ENCODE measurements around the gene APBB3. TPM values are rescaled to one million over a fixed set of nuclear protein-coding genes. Genes with fewer than 3 reads are reported as not detected.

APBB3 gene
- total RNA-seq, 1 experiment from 2014 or later, result 2.8 TPM

- DNase-seq (ENCODE audit: low spot score), result no peak
These were observed 12.4 kb upstream of the APBB3 start for GRCh38 chr5:140576776-140577201.

DNA sequence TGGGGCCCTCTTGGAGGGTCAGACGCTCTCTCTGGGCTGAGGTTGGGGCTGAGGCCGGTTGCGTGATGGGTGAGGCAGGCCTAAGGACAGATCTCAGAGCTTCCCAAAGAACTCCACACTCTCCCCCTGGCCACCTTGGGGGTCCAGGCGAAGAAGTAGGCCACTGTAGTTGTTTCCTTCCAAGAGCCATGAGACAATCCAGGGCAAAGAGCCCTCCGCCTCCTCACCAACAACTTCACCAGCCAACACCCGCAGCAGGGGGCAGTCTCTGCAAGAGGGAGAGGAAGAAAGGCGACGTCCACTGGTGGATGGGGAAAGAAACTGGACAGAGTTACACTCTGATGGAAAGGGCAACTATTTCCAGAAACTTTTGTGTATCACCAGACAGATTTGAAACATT lies 10.9 kb upstream of the APBB3 start:
- no peak for DNase-seq (ENCODE audit: low spot score)

- DNase-seq (ENCODE audit: low spot score), result no peak
These were observed 9.8 kb upstream of the APBB3 start for GRCh38 chr5:140574165-140574564.

- DNase-seq (ENCODE audit: low spot score), result no peak
These were observed 9.3 kb upstream of the APBB3 start for GRCh38 chr5:140573683-140574082.

- no peak for DNase-seq (ENCODE audit: low spot score)
These were observed 6.7 kb upstream of the APBB3 start for GRCh38 chr5:140571105-140571504.

GRCh38 chr5:140570488-140570887 lies 6.1 kb upstream of the APBB3 start:
- DNase-seq (ENCODE audit: low spot score), result no peak

- DNase-seq (ENCODE audit: low spot score), result no peak
These were observed 5.7 kb upstream of the APBB3 start for GRCh38 chr5:140570058-140570457.

DNA sequence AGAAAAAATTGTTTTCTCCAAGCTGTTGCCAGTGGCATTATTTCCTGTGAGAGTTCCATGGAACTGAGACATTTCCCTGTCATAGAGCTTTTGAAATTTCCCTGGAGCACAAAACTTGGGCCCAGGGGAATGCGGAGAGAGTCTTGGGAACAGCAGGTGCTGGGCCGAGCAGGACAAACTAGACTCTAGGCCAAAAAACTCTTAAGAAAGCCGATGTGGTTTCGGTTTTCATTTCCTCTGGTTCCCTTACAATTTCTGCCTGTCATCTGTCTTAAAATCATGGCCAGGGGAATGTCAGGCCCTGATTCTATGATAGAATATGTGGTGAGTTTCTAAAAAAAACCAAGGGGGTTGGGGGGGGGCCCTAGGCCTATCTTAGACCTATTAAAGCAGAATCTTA lies 4.8 kb upstream of the APBB3 start:
- DNase-seq (ENCODE audit: low spot score), result no peak

DNA sequence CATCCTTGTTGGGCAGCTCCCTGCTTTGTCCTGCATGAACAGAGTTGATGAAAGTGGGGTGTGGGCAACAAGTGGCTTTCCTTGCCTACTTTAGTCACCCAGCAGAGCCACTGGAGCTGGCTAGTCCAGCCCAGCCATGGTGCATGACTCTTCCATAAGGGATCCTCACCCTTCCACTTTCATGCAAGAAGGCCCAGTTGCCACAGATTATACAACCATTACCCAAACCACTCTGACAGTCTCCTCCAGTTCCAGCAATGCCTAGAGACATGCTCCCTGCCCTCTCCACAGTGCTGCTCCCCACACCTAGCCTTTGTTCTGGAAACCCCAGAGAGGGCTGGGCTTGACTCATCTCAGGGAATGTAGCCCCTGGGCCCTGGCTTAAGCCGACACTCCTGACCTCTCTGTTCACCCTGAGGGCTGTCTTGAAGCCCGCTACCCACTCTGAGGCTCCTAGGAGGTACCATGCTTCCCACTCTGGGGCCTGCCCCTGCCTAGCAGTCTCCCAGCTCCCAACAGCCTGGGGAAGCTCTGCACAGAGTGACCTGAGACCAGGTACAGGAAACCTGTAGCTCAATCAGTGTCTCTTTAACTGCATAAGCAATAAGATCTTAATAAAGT lies 4.2 kb upstream of the APBB3 start:
- no peak for DNase-seq (ENCODE audit: low spot score)

GRCh38 chr5:140567871-140568270 lies 3.5 kb upstream of the APBB3 start:
- no peak for DNase-seq (ENCODE audit: low spot score)

DNA sequence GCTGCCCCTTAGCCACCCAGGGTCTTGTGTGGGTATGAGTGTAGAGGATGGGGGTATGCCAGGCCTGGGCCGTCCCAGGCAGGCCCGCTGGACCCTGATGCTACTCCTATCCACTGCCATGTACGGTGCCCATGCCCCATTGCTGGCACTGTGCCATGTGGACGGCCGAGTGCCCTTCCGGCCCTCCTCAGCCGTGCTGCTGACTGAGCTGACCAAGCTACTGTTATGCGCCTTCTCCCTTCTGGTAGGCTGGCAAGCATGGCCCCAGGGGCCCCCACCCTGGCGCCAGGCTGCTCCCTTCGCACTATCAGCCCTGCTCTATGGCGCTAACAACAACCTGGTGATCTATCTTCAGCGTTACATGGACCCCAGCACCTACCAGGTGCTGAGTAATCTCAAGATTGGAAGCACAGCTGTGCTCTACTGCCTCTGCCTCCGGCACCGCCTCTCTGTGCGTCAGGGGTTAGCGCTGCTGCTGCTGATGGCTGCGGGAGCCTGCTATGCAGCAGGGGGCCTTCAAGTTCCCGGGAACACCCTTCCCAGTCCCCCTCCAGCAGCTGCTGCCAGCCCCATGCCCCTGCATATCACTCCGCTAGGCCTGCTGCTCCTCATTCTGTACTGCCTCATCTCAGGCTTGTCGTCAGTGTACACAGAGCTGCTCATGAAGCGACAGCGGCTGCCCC lies 2.9 kb upstream of the APBB3 start:
- no peak for DNase-seq (ENCODE audit: low spot score)

GRCh38 chr5:140566665-140567064 lies 2.3 kb upstream of the APBB3 start:
- no peak for DNase-seq (ENCODE audit: low spot score)

GRCh38 chr5:140565780-140566095 lies 1.3 kb upstream of the APBB3 start:
- no peak for DNase-seq (ENCODE audit: low spot score)

- no peak for DNase-seq (ENCODE audit: low spot score)
These were observed 804 bp upstream of the APBB3 start for GRCh38 chr5:140565024-140565779.

DNA sequence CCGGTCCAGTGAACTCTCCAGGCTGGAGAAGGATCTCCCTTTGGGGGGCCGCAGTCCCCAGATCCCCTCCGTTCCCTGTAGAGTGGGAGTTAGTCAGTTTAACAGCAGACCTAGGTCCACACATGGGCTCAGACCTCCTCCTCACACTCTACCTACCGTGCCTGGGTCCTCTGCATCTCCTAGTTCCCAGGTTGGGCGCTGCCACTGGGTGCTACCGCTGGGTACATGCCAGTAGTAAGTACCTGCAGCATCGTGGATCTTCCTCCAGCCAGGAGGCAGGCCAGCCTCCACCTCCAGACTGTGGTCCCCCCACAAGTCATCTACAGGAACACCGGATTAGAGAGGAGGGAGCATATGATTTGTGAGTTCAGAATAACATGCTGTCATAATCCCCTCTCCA lies 802 bp downstream of the APBB3 start:
- DNase-seq (ENCODE audit: low spot score), result no peak

- DNase-seq (ENCODE audit: low spot score), result no peak
These were observed 2.5 kb downstream of the APBB3 start for GRCh38 chr5:140561753-140562523.

DNA sequence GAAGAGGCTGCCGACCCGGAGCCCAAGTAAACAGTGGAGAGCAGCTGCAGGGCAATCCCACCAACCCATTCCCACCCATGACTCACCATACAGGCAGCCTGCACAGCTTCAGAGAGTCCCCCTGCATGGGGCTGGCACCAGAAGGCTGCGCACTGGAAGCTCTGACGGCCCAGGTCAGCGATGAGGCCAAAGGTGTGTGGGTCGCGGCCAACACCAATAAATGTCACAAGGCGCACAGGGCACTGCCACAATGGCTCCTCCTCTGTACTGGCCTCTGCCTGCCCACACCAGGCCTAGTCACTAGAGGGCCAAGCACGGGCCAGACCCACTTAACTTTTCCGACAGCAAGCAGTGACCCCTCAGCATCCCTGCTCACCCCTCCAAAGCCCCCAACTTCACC lies 4.2 kb downstream of the APBB3 start:
- no peak for DNase-seq (ENCODE audit: low spot score)

DNA sequence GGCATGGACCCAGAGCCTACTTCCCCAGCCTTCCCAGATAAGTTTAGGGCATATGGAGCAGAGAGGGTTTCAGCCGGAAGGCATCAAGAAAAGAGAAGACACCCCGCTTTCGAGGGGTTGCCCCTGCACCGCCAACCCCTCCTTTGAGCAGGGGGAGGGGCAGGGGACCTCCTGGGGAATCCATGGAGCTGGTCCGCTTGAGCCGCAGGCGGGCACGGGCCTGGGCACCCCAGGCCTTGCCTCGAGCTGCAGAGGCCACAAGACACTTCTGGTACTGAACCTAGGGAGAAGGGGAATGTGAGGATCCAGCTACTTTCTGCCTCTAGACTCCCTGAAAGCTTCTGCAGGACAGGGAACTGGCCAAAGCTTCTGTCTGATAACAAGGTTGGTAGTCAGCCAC lies 5.9 kb downstream of the APBB3 start:
- DNase-seq (ENCODE audit: low spot score), result no peak

- DNase-seq (ENCODE audit: low spot score), result no peak
These were observed 6.4 kb downstream of the APBB3 start for GRCh38 chr5:140557965-140558364.

- DNase-seq (ENCODE audit: low spot score), result peak; percentile 87
These were observed 7.1 kb downstream of the APBB3 start, which contains the start of gene SRA1 for GRCh38 chr5:140557136-140557805. TSS of gene SRA1 (minus strand) at chr5:140557473. CDS start at chr5:140557452, 21 bp downstream.

GRCh38 chr5:140556438-140556837 lies 8.0 kb downstream of the APBB3 start:
- DNase-seq (ENCODE audit: low spot score), result no peak

Data from H4 (cell line).